K562 (cell line): ENCODE data around the gene CARS2. TPM values are rescaled to one million over a fixed set of nuclear protein-coding genes. Genes with fewer than 3 reads are reported as not detected.
A peak's percentile ranks its signal among the peaks of the same experiment; 100 is the strongest.

Source experiments
- ADNP ChIP-seq: fragments of 200-800 bp; sonication (Bioruptor generic); IDR thresholded peaks from 2 replicates; pipeline ENCODE4 v1.6.1; 2016; ENCODE audit warnings: missing genetic modification characterization, missing compliant biosample characterization
- ATF1 ChIP-seq, 2 experiments: fragments of 450-650 bp in 1 of 2; IDR thresholded peaks; 2 replicates each; pipeline ENCODE4 v1.6.1; 2016; ENCODE audit warnings: missing compliant biosample characterization in 1 of 2, missing genetic modification characterization in 1 of 2
- CREBBP ChIP-seq: IDR thresholded peaks from one replicate; pipeline ENCODE4 v1.6.1; 2012; ENCODE audit warnings: low read depth, mild to moderate bottlenecking, control low read depth, inconsistent platforms, low read length
- DEAF1 ChIP-seq: fragments of 450-650 bp; formaldehyde crosslinking; IDR thresholded peaks from 2 replicates; pipeline ENCODE4 v1.4.0; 2020; ENCODE audit warnings: mild to moderate bottlenecking, moderate library complexity
- E2F1 ChIP-seq: sonication (generic); formaldehyde crosslinking; IDR thresholded peaks from 2 replicates; pipeline ENCODE4 v1.8.1; 2023; ENCODE audit warnings: mild to moderate bottlenecking, missing genetic modification reagents, moderate library complexity
- FOXJ2 ChIP-seq: fragments of 200-800 bp; sonication (Bioruptor generic); IDR thresholded peaks from 2 replicates; pipeline ENCODE4 v1.6.1; 2016; ENCODE audit warnings: missing genetic modification characterization, missing compliant biosample characterization
- HDAC8 ChIP-seq: fragments of 450-650 bp; IDR thresholded peaks from 2 replicates; pipeline ENCODE4 v1.6.1; 2016; ENCODE audit warnings: mild to moderate bottlenecking, missing genetic modification characterization, moderate library complexity, missing compliant biosample characterization
- HMGN3 ChIP-seq: IDR thresholded peaks from 2 replicates; pipeline ENCODE4 v1.6.1; 2011; ENCODE audit warnings: borderline replicate concordance, low read depth, mild to moderate bottlenecking, mixed read lengths, low read length; ENCODE audit not compliant: insufficient read length; ENCODE audit errors: extremely low read depth
- HNRNPUL1 ChIP-seq: fragments of 200-400 bp; formaldehyde crosslinking; IDR thresholded peaks from 2 replicates; pipeline ENCODE4 v1.6.1; 2017; ENCODE audit warnings: low read length
- ILK ChIP-seq: fragments of 450-650 bp; IDR thresholded peaks from 2 replicates; pipeline ENCODE4 v1.6.1; 2016; ENCODE audit warnings: missing genetic modification characterization, low read depth, mild to moderate bottlenecking, missing compliant biosample characterization, moderate library complexity, borderline replicate concordance
- KLF1 ChIP-seq: fragments of 450-650 bp; IDR thresholded peaks from 2 replicates; pipeline ENCODE4 v1.6.1; 2016; ENCODE audit warnings: missing genetic modification characterization, missing compliant biosample characterization
- NCOR1 ChIP-seq: fragments of 450-650 bp; IDR thresholded peaks from 2 replicates; pipeline ENCODE4 v1.6.1; 2016; ENCODE audit warnings: mild to moderate bottlenecking, moderate library complexity
- PATZ1 ChIP-seq: fragments of 250-450 bp; sonication (Bioruptor Pico); IDR thresholded peaks from 2 replicates; pipeline ENCODE4 v1.5.0; 2020; ENCODE audit warnings: mild to moderate bottlenecking, borderline replicate concordance
- SAFB2 ChIP-seq: fragments of 200-400 bp; formaldehyde crosslinking; IDR thresholded peaks from 2 replicates; pipeline ENCODE4 v1.6.1; 2018; ENCODE audit warnings: borderline replicate concordance, low read length, low read depth, moderate library complexity; ENCODE audit not compliant: severe bottlenecking
- SMARCB1 ChIP-seq: IDR thresholded peaks from 2 replicates; pipeline ENCODE4 v1.6.1; 2011; ENCODE audit warnings: improper control_type of control experiment, low read depth; ENCODE audit not compliant: insufficient read length
- SP2 ChIP-seq: IDR thresholded peaks from 2 replicates; pipeline ENCODE4 v1.6.1; 2011; ENCODE audit warnings: mild to moderate bottlenecking, low read depth, low read length, moderate library complexity; ENCODE audit not compliant: poor library complexity, severe bottlenecking; ENCODE audit errors: extremely low read depth
- TFAM ChIP-seq: fragments of 250-450 bp; sonication (Bioruptor Pico); conservative IDR thresholded peaks from 2 replicates; pipeline ENCODE4 v1.5.0; 2021; ENCODE audit warnings: mild to moderate bottlenecking, moderate library complexity
- THAP7 ChIP-seq: fragments of 250-450 bp; sonication (Bioruptor Pico); IDR thresholded peaks from 2 replicates; pipeline ENCODE4 v1.5.0; 2021
- ZNF445 ChIP-seq: fragments of 250-450 bp; sonication (Bioruptor Pico); IDR thresholded peaks from 2 replicates; pipeline ENCODE4 v1.4.0; 2020; ENCODE audit warnings: low read depth, mild to moderate bottlenecking, moderate library complexity
- ZNF57 ChIP-seq: fragments of 450-650 bp; formaldehyde crosslinking; IDR thresholded peaks from 2 replicates; pipeline ENCODE4 v1.4.0; 2020; ENCODE audit warnings: mild to moderate bottlenecking, moderate library complexity
- ZNF668 ChIP-seq: fragments of 250-450 bp; sonication (Bioruptor Pico); IDR thresholded peaks from 2 replicates; pipeline ENCODE4 v1.8.0; 2022; ENCODE audit warnings: mild to moderate bottlenecking, inconsistent platforms
- ZNF764 ChIP-seq: fragments of 250-450 bp; sonication (Bioruptor Pico); IDR thresholded peaks from 2 replicates; pipeline ENCODE4 v1.4.0; 2020; ENCODE audit warnings: low read depth, mild to moderate bottlenecking, moderate library complexity
- ZNF77 ChIP-seq: fragments of 250-450 bp; sonication (Bioruptor Pico); IDR thresholded peaks from 2 replicates; pipeline ENCODE4 v1.5.0; 2020
- polyA plus RNA-seq, 8 experiments: library from polyadenylated mRNA; depleted of rRNA in 4 of 8; stranded (reverse) in 5 of 8; unstranded in 3 of 8; fragments of >200 nt; fragmentation: Nextera tagmentation in 2 of 8; fragmentation: Illumina TruSeq in 1 of 8; extraction: Ambion mirVana in 2 of 8; extraction: Trizol in 1 of 8; gene quantifications; 2 replicates each; pipeline versions ENCODE4 v1.2.1 to v1.2.3, GENCODE V29; 2011 to 2014; ENCODE audit warnings: inconsistent platforms in 1 of 8, missing spikeins in 1 of 8
- total RNA-seq, 7 experiments: library from RNA; depleted of rRNA in 6 of 7; stranded (reverse); fragments of >200 nt in 6 of 7; fragmentation: Illumina TruSeq in 2 of 7; extraction: Trizol in 2 of 7; gene quantifications; 2 replicates each; pipeline versions ENCODE4 v1.2.1 to v1.2.3, GENCODE V29; 2011 to 2021; ENCODE audit warnings: low replicate concordance in 1 of 7

The CARS2 gene
- total and polyA plus RNA-seq, 9 of the 15 experiments (the other 6 are each of a cell fraction or from before 2014, with no cell fraction given), result 1.7 to 37.4 (median 30.5) TPM

GRCh38 chr13:110715395-110716246, 9.7 kb upstream of the CARS2 start (continued):
- TF ChIP-seq ZNF57 (CRISPR knock-in tag) (no peak), KLF1 (0 out of 2 replicates have a peak, but pooled peaks have one; percentile 47), FOXJ2 (no peak), NCOR1 (no peak), SMARCB1 (no peak), ADNP (tag) (no peak), HDAC8 (no peak), SAFB2 (no peak), ATF1 (CRISPR knock-in tag; IDR thresholded peaks at IDR 0.05) (no peak), ATF1 (tag; IDR thresholded peaks at IDR 0.05) (peak; percentile 85), ZNF77 (CRISPR knock-in tag) (no peak), DEAF1 (CRISPR knock-in tag) (no peak), PATZ1 (CRISPR knock-in tag) (no peak), ZNF668 (CRISPR knock-in tag) (no peak), HNRNPUL1 (no peak), SP2 (peak; percentile 53), ILK (no peak), HMGN3 (peak; percentile 44), CREBBP (no peak), THAP7 (CRISPR knock-in tag) (no peak), E2F1 (no peak), ZNF445 (CRISPR knock-in tag) (no peak), ZNF764 (CRISPR knock-in tag) (no peak), TFAM (no peak)
